ENCODE data around the gene C2CD4C.
"Not testable (repeated sequence)": the region's sequence is repeated elsewhere in the genome, so short reads cannot be mapped to it uniquely, and the experiment has no call there.

Gene C2CD4C

DNA sequence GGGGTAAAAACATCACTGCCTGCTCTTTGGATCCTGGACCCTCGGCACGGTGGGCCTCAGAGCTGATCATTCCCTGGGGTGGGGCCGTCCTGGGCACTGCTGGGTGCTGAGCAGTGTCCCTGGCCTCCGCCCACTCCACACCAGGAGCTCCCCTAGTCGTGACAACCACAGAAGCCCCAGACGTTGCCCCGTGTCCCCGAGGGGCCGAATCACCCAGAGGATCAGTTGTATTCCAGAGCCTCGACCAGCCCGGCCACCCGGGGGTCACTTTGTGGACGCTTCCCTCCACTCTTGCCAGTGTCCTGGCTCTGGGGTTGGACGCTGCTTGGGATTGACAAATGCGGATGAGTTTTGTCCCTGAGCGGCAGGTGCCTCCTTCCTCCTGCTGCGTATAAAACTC, 10.2 kb downstream of the C2CD4C start:
- DNase-seq: no peak

DNA sequence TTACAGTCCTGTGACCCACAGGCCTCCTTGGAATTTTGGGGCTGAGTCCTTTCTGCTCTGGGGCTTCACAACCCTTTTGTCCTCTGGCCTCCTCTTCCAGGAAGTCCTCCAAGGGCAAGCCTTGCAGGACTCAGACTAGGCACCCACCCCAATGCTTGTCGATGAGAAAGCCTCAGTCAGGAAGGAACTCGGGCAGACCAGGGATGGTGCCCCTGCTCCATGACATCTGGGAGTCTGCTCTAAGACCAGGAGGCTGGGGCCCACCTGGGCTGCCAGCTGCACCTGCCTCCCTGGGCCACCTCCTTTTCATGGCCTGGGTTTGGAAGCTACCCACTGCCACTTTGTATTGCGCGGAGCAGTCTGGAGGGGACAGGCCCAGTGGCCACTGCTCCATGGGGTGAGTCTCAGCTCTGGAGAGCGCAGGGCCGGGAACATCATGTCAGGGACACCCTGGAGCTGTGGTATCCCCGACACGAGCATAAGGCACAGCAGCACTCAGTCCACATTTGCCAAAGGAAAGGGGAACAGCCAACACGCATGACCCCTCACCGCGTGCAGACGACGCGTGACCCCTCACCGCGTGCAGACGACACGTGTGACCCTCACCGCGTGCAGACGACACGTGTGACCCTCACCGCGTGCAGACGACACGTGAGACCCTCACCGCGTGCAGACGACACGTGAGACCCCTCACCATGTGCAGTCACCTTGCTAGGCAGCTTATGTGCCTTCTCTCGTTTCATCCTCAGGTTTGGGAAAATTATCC, 10.8 kb downstream of the C2CD4C start:
- DNase-seq: no peak

DNA sequence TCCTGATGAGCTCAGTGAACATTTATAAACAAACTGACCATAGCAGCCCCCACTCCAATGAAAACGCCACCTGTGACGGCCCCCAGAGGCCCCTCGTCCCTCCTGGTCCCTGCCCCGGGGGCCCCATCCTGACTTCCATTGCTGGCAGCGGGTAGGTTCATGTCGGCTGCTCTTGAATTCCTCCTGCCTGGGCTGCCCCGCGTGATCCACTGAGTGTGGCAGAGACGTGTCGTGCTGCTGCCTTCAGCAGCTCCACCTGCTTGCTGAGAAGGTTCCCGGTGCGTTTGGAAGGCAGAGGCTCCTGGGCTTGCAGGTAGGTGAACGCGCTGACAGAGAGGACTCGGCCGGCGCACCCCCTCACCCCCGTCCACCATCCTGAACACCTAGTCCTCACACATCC, 11.6 kb downstream of the C2CD4C start:
- no peak for DNase-seq

DNA sequence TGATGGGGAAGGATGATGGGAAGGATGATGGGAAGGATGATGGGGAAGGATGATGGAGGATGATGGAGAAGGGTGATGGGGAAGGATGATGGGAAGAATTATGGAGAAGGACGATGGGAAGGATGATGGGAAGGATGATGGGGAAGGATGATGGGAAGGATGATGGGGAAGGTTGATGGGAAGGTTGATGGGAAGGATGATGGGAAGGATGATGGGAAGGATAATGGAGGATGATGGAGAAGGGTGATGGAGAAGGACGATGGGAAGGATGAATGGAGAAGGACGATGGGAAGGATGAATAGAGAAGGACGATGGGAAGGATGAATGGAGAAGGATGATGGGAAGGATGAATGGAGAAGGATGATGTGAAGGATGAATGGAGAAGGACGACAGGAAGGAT, 13.5 kb downstream of the C2CD4C start:
- no peak for DNase-seq

DNA sequence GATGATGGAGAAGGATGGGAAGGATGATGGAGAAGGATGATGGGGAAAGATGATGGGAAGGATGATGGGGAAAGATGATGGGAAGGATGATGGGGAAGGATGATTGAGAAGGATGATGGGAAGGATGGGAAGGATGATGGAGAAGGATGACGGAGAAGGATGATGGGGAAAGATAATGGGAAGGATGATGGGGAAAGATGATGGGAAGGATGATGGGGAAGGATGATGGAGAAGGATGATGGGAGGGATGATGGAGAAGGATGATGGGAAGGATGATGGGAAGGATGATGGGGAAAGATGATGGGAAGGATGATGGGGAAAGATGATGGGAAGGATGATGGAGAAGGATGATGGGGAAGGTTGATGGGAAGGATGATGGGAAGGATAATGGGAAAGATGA, 14.1 kb downstream of the C2CD4C start:
- DNase-seq: not testable (repeated sequence)

DNA sequence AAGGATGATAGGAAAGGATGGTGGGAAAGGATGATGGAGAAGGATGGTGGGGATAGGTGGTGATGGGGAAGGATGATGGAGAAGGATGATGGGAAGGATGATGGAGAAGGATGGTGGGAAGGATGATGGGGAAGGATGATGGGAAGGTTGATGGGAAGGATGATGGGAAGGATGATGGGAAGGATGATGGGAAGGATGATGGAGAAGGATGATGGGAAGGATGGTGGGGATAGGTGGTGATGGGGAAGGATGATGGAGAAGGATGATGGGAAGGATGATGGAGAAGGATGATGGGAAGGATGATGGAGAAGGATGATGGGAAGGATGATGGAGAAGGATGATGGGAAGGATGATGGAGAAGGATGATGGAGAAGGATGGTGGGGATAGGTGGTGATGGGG, 15.4 kb downstream of the C2CD4C start:
- not testable (repeated sequence) for DNase-seq

DNA sequence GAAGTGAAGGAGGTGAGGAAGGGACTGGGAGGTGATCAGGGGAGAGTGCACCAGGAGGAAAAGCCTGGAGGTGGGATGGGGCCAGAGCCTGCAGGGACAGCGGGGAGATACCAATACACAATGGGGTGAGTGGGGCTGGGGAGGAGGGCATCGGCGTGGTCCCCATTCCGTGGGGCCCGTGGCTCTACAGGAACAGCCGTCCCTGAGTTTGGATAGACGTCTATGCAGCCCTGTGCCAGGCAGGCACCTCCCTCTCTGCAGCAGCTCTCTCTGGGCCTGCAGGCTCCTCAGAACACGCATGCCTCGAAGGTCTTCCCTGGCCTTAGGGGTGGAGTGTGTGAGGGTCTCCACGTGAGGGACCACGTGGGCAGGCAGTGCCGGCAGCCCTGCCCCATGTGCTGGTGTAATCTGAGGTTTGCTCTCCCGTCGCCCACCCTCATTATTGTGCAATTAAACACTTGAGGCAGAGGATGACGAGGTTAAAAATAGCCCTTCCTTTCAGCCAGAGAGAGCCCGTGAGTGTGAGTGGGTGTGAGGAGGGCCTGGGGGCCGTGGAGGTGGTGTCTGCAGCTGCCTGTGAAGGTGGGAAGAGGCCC, 16.5 kb downstream of the C2CD4C start:
- DNase-seq: no peak

DNA sequence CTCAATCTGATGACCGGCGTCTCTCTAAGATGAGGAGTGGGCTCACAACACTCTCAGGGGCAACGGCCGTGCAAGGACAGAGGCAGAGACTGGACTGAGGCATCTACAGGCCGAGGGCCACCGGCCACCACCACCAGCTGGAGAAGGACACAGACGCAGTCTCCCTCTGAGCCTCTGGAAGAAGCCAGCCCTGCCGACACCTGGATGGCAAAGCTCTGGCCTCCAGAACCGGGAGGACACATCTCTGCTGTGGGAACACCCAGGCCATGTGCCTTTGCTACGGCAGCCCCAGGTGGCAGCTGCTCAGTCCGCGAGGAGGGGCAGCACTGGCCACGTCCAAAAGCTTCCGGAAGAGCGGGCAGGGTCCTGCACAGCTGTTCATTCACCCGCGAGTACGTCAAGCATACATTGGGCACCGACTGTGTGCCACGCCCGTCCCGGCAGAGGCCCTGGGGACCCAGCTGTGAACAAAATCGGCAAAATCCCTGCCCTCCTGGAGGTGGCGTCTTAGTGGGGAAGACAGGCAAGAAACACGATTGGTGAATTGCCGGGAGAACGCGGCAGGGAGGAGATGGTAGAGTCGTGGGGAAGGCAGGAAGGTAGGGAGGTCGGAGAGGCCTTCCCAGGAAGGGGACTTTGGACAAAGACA, 17.1 kb downstream of the C2CD4C start:
- DNase-seq: peak in 1 of 5 donors; percentile 8

DNA sequence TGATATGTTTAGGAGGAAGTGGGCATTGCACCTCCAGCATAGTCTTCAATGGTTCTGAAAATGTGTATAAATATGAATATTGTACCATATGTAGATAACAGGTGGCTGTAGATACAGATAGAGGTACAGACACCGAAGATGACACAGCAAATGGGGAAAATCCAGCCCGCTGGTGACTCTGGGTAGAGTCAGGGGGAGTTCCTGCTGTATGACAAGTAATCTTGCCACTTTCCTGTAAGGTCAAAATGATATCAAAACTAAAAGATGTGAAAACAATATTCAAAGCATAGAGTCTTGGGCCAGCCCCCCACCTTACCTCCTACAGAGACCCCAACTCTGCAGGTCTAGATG, 17.8 kb downstream of the C2CD4C start:
- DNase-seq: no peak

DNA sequence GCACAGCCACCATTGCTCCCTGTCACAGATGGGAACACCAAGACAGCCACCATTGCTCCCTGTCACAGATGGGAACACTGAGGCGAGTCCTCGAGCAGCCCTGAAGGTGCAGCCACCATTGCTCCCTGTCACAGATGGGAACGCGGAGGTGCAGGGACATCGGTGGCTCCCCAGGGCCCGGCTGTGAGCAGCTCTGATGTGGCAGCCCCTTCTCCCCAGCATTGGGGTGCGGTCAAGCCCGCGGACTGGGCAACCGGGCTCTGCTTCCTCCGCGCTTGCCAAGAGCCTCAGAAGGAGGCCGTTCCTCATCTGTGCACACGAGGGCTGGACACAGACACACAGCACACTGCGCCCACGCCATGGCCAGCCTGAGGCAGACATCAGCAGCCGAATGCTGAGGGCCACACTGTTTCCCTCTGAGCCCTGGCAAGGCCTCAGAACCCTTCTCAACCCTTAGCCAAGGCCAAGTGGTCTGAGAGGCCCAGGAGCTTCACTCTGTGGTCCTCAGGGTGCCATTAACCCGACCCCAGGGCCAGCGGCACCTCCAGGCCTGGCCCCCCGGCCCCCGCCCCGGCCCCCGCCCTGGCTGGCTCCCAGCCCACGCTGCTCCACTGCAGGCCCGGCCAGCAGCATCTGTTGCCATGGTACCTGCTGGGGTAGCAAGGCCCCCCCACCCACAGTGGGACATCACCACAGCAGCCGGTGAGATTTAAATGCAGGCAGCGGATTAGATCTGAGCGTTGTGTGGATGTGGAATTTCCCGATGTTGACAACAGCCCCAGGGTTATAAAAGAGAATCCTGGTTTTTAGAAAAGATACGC, 18.4 kb downstream of the C2CD4C start:
- peak in 1 of 5 donors; percentile 8 for DNase-seq

DNA sequence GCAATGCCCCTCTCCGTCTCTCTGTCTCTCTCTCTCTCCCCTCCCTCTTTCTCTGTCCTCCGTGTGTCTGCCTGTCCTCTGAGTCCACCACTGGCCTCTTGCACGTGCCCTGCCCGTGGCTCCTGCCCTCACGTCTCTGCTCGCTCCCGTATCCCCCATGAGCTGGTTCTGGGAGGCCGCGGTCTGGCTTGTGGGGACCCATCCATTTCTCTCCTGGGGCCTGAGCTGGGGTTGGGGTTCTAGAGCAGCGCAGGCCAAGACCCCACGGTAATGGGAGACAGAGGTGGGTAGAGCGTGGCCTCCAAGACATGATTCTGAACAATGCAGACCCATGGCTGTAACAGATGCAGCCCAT, 19.0 kb downstream of the C2CD4C start:
- DNase-seq: no peak

DNA sequence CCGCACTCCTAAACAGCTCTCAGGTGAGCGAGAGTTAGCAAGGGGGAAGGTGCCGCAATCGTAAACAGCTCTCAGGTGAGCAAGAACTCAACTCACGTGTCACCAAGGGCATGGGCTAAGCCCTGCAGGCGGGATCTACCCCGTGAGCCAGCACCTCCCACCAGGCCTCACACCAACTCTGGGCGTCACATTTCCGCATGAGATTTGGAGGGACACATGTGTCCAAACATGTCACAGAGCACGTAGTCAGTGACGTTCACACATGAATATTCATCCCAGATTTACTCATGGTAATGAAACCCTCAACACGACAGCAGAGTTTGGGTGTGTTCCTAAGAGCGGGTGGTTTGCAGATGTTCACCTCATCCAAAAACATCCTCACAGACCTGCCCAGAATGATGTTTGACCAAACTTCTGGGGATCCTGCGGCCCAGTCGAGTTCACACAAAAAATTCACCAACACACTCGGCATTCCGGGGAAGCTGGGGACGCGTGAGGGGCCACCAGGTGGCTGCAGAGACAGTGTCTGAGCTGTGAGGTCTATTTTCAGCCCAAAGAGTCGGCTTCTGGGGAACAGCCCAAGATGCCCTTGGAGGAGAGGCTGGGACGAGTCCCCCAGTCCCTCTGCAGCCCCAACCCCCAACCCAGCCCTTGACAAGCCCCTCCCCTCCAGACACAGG, 19.6 kb downstream of the C2CD4C start:
- DNase-seq: no peak

DNA sequence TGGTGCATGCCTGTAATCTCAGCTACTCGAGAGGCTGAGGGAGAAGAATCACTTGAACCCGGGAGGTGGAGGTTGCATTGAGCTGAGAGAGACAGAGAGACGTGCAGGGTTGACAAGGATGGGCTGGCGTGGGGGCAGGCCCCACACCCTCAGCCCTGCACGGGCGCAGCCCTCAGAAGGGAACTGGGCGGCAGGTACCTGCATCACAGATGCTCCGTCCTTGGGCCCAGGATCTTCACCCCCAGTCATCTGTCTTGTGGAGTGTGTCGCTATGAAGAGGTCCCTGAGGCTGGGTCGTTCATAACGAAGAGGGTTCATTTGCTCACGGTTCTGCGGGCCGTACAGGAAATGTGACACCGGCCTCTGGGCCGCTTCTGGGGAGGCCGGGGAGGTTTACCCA, 20.3 kb downstream of the C2CD4C start:
- DNase-seq: no peak

DNA sequence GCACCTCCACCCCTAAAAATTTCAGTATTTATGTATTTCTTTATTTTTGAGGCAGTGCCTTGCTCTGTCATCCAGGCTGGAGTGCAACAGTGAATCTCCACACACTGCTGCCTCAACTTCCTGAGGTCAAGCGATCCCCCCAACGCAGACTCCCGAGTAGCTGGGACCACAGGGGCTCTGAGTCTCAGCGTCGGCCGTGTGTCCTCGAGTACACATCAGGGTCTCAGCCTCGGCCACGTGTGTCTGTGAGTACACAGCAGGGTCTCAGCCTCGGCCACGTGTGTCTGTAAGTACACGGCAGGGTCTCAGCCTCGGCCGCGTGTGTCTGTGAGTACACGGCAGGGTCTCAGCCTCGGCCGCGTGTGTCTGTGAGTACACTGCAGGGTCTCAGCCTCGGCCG, 21.2 kb downstream of the C2CD4C start:
- DNase-seq: no peak

DNA sequence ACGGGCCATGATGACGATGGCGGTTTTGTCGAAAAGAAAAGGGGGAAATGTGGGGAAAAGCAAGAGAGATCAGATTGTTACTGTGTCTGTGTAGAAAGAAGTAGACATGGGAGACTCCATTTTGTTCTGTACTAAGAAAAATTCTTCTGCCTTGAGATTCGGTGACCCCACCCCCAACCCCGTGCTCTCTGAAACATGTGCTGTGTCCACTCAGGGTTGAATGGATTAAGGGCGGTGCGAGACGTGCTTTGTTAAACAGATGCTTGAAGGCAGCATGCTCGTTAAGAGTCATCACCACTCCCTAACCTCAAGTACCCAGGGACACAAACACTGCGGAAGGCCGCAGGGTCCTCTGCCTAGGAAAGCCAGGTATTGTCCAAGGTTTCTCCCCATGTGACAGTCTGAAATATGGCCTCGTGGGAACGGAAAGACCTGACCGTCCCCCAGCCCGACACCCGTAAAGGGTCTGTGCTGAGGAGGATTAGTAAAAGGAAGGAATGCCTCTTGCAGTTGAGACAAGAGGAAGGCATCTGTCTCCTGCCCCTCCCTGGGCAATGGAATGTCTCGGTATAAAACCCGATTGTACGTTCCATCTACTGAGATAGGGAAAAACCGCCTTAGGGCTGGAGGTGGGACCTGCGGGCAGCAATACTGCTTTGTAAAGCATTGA, 22.2 kb downstream of the C2CD4C start:
- not testable (repeated sequence) for DNase-seq

DNA sequence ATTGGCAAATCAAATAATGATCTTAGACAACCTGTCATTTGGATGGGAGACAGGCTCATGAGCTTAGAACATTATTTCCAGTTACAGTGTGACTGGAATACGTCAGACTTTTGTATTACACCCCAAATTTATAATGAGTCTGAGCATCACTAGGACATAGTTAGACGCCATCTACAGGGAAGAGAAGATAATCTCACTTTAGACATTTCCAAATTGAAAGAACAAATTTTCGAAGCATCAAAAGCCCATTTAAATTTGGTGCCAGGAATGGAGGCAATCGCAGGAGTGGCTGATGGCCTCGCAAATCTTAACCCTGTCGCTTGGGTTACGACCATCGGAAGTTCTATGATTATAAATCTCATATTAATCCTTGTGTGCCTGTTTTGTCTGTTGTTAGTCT, 22.8 kb downstream of the C2CD4C start:
- DNase-seq: not testable (repeated sequence)

DNA sequence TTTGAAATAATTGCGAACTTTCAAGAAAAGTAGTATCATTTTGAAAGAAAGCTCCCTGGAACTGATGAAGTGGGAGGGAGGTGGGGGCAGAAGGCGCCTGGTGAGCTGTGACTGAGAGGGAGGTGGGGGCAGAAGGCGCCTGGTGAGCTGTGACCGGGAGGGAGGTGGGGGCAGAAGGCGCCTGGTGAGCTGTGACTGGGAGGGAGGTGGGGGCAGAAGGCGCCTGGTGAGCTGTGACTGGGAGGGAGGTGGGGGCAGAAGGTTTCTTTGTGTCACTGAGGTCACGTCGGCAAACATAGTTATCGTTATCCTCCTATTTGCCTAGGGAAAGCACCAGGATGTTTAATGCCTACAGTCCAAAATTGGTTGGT, 24.2 kb downstream of the C2CD4C start:
- DNase-seq: no peak

DNA sequence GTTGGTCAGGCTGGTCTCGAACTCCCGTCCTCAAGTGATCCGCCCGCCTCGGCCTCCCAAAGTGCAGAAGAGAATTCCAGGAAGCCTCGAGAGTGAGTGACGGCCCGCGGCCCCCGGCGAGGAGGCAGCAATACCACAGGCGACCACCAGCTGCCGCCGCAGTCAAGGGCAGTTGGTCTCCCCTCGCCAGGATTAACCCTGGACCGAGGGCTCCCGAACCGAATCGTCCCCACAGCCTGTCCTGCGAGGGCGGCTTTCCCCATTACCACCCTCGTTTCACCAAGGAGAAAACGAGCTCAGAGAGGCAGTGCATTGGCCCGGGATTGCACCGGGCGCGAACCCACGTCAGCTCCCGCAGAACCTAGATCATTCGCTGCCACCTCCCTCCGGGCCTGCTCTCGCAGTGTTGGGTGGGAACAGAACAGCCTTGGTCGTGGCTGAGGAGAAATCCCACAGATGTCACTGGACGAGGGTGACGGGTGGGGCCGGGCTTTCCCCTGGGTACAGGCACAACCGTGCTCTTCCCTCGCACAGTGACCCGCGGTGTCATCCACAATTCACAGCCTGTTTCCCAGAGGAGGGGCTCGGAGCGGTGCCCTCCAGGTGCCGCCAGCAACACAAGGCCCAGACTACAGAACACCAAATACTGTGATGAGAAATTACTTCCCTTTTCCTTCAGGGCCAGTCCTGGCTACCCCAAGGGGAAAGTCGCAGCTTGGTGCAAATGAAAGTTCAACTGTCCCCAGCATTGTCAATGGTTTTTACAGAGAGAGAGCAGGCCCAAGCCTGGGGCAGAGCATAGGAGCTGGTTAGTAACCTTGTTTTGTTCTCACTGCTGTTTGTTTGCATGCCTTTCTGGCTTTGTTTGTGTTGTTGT, 24.8 kb downstream of the C2CD4C start:
- no peak for DNase-seq

DNA sequence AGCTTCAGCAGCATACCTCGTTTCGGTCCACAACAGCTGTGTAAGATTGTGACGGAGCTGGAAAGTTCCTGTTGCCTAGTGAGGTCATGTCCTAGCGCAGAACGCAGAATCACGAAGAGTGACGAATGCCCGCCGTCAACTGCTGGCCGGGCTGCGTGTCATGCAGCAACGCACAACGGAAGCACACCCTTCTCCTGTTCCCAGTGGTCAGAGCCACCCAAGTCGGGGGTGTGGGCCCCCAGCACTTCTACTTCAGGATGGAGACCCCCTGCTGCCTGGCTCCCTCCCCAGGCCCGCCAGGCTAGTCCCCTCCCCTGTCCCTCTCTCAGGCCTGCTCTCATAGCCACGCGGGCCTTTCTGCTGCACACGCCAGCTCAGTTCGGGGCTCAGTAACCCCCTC, 25.9 kb downstream of the C2CD4C start:
- DNase-seq: no peak

DNA sequence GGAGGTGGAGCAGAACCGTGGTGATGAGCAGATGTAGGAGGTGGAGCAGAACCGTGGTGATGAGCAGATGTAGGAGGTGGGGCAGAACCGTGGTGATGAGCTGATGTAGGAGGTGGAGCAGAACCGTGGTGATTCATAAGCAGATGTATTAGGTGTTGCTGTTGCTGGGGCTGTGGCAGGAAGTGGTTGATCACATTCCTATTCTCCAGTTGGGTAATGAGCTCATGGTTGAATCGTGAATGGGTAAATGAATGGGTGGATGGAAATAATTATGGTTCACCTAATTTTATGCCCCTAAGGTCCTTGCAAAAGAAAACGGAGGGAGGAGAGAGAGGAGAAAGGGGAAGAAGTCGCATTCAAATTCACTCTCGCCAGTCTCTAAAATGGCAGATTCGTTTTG, 26.4 kb downstream of the C2CD4C start:
- DNase-seq: peak in 1 of 5 donors; percentile 56

DNA sequence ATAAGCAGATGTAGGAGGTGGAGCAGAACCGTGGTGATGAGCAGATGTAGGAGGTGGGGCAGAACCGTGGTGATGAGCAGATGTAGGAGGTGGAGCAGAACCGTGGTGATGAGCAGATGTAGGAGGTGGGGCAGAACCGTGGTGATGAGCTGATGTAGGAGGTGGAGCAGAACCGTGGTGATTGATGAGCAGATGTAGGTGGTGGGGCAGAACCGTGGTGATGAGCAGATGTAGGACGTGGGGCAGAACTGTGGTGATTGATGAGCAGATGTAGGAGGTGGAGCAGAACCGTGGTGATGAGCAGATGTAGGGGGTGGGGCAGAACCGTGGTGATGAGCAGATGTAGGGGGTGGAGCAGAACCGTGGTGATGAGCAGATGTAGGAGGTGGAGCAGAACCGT, 27.0 kb downstream of the C2CD4C start:
- DNase-seq: not testable (repeated sequence)
